LoVo (cell line): ENCODE measurements around the gene CTNNA1.

Experiments
- DNase-seq: peaks from one replicate; pipeline ENCODE4 v3.0.0-alpha.2; 2016; ENCODE audit warnings: low spot score

CTNNA1 gene

GRCh38 chr5:138967791-138968448 is 214.7 kb downstream of the CTNNA1 start:
- DNase-seq: peak; percentile 76

GRCh38 chr5:138968601-138969000 is 215.4 kb downstream of the CTNNA1 start:
- DNase-seq: no peak

DNA sequence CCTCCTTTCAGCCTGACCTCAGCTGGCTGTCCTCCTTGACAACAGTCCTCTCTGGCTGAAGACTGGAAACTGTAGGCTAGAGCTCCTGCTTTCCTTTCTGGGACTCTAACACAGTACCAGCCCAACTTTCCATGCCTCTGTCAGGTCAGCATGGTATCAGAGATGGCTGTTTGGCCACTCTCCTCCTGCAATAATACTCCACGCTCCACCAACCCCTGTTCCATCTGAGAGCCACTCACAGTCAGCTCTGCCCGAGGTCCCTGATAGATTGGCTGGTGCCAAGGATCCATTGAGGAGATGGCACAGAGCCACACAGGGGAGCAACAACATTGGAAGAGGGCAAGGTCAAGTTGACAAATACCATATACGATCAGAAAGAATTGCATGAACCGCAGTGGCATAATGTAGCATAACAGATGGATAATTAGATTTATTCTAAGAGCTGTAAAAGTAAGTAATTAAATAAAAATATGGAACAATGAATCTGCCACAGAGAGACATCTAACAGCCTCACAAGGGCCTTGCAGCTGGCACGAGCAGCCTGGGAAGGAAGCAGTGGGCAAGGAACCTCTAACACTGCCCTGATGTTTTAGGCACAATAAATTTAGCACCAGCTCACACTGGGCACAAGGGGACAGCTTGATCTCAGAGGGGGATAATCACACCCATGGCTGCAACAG is 216.2 kb downstream of the CTNNA1 start:
- DNase-seq: no peak

DNA sequence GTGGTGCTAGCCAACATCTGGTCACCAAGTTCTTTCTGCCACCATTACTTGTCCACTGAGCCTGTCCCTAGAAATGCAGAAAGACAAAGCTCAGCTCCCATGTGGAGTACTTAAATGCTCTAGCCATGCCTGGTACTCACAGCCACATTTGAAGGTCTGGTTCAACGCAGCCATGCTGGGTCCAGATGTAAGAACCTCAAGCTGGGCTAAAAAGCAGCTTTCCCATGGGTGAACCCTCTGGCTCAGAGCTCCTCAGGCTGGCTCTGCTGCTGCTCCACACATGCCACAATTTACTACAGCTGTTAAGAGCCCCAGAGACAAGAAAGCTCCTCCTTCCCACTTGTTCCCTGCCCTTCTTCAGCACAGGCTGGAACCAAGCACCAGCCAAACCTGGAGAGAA is 219.0 kb downstream of the CTNNA1 start:
- no peak for DNase-seq

- DNase-seq: no peak
Measured at GRCh38 chr5:138972836-138973235, 219.6 kb downstream of the CTNNA1 start.

DNA sequence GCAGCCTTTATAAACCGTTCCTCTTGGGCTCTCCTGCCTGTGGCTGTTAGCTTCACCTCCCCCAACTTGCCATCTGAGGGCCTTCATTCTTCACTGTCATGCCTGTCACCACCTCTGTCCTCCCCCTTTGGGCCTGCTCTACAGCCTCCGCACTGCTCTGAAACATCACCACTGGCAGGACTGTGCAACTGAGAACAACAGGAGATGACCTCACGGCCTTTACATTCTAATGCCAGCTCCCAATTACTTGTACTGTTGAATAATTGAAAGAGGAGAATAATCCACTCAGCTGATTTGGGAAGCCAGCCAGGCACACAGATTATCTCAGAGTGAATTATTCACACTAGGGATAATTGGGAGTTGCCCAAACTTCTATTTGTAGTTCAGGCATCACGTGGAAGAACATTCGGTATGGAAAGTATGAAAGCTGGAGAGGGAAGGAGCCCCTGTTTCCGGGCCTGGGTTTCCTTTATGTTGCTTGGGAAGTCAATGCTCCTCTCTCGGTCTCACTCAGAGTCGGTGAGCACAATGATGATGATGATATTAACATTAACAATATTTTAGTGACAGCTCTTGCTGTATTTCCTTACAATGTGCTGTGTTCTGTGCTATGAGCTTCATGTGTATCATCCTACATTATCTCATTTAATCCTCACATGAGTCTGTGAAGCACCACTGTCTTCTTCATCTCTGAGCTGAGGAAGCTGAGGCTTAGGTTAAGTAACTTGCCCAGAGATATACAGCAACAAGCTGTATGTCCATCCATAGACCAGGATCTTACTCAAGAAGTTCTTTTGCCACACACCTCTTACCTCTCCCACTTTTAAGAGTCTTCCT is 221.2 kb downstream of the CTNNA1 start:
- no peak for DNase-seq

DNA sequence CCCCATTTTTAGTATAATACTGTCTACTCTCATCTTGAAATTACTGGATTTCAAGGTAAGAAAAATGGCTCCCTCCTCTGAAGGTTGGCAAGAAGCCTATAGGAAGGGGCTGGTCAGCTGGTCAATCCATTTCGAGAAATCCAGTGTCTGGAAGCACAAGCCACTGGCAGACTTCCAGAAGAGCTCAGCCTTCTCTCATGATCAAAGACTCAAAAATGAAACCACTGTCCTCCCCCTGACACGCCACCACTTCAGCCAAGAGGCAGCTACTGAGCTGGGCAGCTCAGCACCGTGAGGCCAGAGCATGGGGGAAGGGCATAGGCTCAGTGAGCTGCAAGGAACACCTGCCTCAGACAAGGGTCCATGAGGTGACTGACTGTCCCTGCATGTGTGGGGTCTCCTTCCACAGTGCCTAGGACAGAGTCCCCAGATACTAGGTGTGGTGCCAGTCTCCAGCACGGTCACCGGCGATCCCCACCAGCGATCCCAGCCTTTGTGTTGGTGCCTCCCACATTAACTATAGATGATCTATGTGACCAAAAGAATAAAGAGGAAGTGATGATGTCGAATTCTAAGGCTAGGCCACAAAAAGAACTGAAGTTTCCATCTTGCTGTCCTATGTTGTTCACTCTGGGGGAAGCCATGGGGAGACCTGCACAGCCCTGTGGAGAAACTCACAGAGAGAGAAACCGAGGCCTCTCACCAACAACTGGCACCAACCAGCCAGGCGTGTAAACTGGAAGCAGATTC is 222.0 kb downstream of the CTNNA1 start:
- no peak for DNase-seq

DNA sequence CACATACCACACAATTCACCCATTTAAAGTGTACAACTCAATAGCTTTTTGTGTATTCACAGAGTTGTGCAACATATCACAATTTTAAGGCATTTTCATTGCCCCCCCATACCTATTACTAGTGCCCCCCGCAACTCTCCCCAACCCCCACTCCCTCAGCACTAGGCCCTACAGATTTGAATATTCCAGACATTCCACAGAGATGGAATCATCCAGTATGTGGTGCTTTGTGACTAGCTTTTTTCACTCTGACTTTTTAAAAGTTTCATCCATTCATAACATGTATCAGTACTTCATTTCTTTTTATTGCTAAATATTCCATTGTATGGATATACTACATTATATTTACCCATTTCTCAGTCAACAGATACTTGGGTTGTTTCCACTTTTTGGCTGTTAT is 224.9 kb downstream of the CTNNA1 start:
- DNase-seq: no peak

DNA sequence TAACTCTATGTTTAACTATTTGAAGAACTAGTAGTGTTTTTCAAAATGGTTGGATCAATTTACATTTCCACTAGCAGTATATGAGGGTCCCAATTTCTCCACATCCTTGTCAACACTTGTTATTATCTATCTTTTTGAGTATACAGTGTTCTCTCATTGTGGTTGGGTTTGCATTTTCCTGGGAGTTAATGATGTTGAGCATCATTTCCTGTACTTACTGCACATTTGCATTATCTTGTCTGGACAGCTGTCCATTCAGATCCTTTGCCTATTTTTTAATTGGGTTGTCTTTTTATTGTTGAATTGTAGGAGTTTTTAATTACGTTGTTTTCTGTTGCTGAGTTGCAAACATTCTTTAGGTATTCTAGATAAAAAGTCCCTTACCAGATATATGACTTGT is 225.4 kb downstream of the CTNNA1 start:
- no peak for DNase-seq

GRCh38 chr5:138979684-138980280 is 226.6 kb downstream of the CTNNA1 start:
- no peak for DNase-seq

GRCh38 chr5:138980441-138980840 is 227.2 kb downstream of the CTNNA1 start:
- DNase-seq: no peak

GRCh38 chr5:138981131-138981530 is 227.9 kb downstream of the CTNNA1 start:
- no peak for DNase-seq

DNA sequence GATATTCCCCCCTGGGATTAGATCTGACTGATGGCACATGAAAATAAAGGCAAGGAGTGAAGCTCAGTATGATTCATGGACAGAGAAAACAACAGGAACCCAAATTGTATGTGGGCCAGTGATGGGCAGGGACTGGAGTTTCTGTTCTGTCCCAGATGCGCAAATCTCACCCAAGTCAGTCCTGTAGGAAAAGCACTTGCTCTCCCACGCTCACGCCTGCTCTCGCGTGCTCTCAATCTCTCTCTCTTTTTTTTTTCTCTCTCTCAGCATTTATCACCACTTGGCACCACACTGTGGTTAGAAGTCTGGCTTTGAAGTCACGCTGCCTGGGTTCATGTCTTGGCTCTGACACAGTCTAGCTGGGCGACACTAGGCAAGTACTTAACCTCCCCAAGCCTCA is 228.4 kb downstream of the CTNNA1 start:
- no peak for DNase-seq

GRCh38 chr5:138983984-138984383 is 230.8 kb downstream of the CTNNA1 start:
- DNase-seq: no peak
